ENCODE measurements around the gene ZNF540.
A peak's percentile ranks its signal among the peaks of the same experiment; 100 is the strongest.

GRCh38 chr19:37655301-37655688 lies 60.6 kb downstream of the ZNF540 start, which contains the start of gene ZFP30:
- TF ChIP-seq, protein P1, sequence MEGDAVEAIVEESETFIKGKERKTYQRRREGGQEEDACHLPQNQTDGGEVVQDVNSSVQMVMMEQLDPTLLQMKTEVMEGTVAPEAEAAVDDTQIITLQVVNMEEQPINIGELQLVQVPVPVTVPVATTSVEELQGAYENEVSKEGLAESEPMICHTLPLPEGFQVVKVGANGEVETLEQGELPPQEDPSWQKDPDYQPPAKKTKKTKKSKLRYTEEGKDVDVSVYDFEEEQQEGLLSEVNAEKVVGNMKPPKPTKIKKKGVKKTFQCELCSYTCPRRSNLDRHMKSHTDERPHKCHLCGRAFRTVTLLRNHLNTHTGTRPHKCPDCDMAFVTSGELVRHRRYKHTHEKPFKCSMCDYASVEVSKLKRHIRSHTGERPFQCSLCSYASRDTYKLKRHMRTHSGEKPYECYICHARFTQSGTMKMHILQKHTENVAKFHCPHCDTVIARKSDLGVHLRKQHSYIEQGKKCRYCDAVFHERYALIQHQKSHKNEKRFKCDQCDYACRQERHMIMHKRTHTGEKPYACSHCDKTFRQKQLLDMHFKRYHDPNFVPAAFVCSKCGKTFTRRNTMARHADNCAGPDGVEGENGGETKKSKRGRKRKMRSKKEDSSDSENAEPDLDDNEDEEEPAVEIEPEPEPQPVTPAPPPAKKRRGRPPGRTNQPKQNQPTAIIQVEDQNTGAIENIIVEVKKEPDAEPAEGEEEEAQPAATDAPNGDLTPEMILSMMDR (IDR thresholded peaks at IDR 0.05 in 2 of 3, conservative IDR thresholded peaks at IDR 0.05 in 1 of 3; ENCODE audit: control insufficient read depth in 2 of 3, extremely low read depth in 1 of 3, insufficient read depth in 1 of 3, low read depth in 3 of 3, low read length in 3 of 3): no peak
- TF ChIP-seq SIN3A (IDR thresholded peaks at IDR 0.05; ENCODE audit: low read depth, low read length) (no peak; the same call in 1 of the 2 replicates), DPF2 (IDR thresholded peaks at IDR 0.05) (no peak), ZBTB4 (CRISPR knock-in tag; IDR thresholded peaks at IDR 0.05) (no peak), EZH2 (IDR thresholded peaks at IDR 0.05; ENCODE audit: borderline replicate concordance, control insufficient read depth, low read depth, low read length) (no peak), ZZZ3 (IDR thresholded peaks at IDR 0.05; ENCODE audit: control insufficient read depth, insufficient read length, low read depth) (no peak), SIX5 (IDR thresholded peaks at IDR 0.05; ENCODE audit: low read depth, low read length, severe bottlenecking) (no peak), CEBPB (IDR thresholded peaks at IDR 0.05; ENCODE audit: borderline replicate concordance in 1 of 2, low read depth in 2 of 2, low read length in 2 of 2) (no peak), POLR2A (IDR thresholded peaks at IDR 0.05; ENCODE audit: low read depth, low read length) (peak; percentile 81; the same call in 1 of the 2 replicates), ATF3 (IDR thresholded peaks at IDR 0.05; ENCODE audit: borderline replicate concordance, extremely low read depth, low read depth, low read length) (no peak), CBX3 (IDR thresholded peaks at IDR 0.05; ENCODE audit: borderline replicate concordance, low read depth) (no peak), RAD51 (IDR thresholded peaks at IDR 0.05) (no peak)
- TF ChIP-seq, protein P2, sequence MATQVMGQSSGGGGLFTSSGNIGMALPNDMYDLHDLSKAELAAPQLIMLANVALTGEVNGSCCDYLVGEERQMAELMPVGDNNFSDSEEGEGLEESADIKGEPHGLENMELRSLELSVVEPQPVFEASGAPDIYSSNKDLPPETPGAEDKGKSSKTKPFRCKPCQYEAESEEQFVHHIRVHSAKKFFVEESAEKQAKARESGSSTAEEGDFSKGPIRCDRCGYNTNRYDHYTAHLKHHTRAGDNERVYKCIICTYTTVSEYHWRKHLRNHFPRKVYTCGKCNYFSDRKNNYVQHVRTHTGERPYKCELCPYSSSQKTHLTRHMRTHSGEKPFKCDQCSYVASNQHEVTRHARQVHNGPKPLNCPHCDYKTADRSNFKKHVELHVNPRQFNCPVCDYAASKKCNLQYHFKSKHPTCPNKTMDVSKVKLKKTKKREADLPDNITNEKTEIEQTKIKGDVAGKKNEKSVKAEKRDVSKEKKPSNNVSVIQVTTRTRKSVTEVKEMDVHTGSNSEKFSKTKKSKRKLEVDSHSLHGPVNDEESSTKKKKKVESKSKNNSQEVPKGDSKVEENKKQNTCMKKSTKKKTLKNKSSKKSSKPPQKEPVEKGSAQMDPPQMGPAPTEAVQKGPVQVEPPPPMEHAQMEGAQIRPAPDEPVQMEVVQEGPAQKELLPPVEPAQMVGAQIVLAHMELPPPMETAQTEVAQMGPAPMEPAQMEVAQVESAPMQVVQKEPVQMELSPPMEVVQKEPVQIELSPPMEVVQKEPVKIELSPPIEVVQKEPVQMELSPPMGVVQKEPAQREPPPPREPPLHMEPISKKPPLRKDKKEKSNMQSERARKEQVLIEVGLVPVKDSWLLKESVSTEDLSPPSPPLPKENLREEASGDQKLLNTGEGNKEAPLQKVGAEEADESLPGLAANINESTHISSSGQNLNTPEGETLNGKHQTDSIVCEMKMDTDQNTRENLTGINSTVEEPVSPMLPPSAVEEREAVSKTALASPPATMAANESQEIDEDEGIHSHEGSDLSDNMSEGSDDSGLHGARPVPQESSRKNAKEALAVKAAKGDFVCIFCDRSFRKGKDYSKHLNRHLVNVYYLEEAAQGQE (IDR thresholded peaks at IDR 0.05; ENCODE audit: low read depth, low read length): no peak

Measured in GM12878 (cell line).